HPDE6-E6E7 (cell line): Measurements from ENCODE around the gene IFNA4.
A peak's percentile ranks its signal among the peaks of the same experiment; 100 is the strongest.
"Not testable (repeated sequence)": the region's sequence is repeated elsewhere in the genome, so short reads cannot be mapped to it uniquely, and the experiment has no call there.

Experiments
- DNase-seq: peaks from one replicate; pipeline ENCODE4 v3.0.0; 2011; ENCODE audit warnings: missing footprints; ENCODE audit errors: extremely low spot score

Gene IFNA4

GRCh38 chr9:21166560-21166959, 20.8 kb downstream of the IFNA4 start, which contains the start of gene IFNA21:
Gene IFNA21 (minus strand): TSS chr9:21166660. CDS start chr9:21166612, 48 bp downstream.
- not testable (repeated sequence) for DNase-seq

GRCh38 chr9:21165516-21165915, 21.9 kb downstream of the IFNA4 start:
- no peak for DNase-seq

- no peak for DNase-seq
Observed at GRCh38 chr9:21160178-21160577, 27.2 kb downstream of the IFNA4 start.

GRCh38 chr9:21155501-21155900, 31.9 kb downstream of the IFNA4 start:
- DNase-seq: no peak

- peak; percentile 51 for DNase-seq
Observed at GRCh38 chr9:21154018-21154608, 33.3 kb downstream of the IFNA4 start.

GRCh38 chr9:21153336-21154017, 33.9 kb downstream of the IFNA4 start:
- DNase-seq: no peak

GRCh38 chr9:21144603-21145002, 42.8 kb downstream of the IFNA4 start:
- no peak for DNase-seq

GRCh38 chr9:21141427-21141882, 45.9 kb downstream of the IFNA4 start, which contains the start of gene IFNW1:
Gene IFNW1 (minus strand): TSS chr9:21141832. CDS start chr9:21141570, 262 bp downstream.
- no peak for DNase-seq

GRCh38 chr9:21137020-21137419, 50.4 kb downstream of the IFNA4 start:
- no peak for DNase-seq
